Glutamatergic neuron (in vitro differentiated cells): Measurements from ENCODE around the gene CDC73. TPM values are rescaled to one million over a fixed set of nuclear protein-coding genes. Genes with fewer than 3 reads are reported as not detected.

Experiments
- DNase-seq: peaks from one replicate; pipeline ENCODE4 v3.0.0; 2022
- H3K27ac Mint-ChIP-seq: one replicate; pipeline ENCODE4 v1.8.0; 2020; ENCODE audit warnings: mild to moderate bottlenecking, mixed read lengths, inconsistent platforms; ENCODE audit not compliant: unreplicated experiment
- H3K27me3 Mint-ChIP-seq: one replicate; pipeline ENCODE4 v1.8.0; 2020; ENCODE audit warnings: mild to moderate bottlenecking, moderate library complexity, mixed read lengths, inconsistent platforms; ENCODE audit not compliant: unreplicated experiment
- H3K36me3 Mint-ChIP-seq: one replicate; pipeline ENCODE4 v1.8.0; 2020; ENCODE audit warnings: mild to moderate bottlenecking, mixed read lengths, inconsistent platforms; ENCODE audit not compliant: unreplicated experiment
- H3K4me1 Mint-ChIP-seq: one replicate; pipeline ENCODE4 v1.8.0; 2020; ENCODE audit warnings: mild to moderate bottlenecking, low read depth, mixed read lengths, inconsistent platforms; ENCODE audit not compliant: unreplicated experiment
- H3K4me3 Mint-ChIP-seq: one replicate; pipeline ENCODE4 v1.8.0; 2020; ENCODE audit warnings: mild to moderate bottlenecking, mixed read lengths, inconsistent platforms; ENCODE audit not compliant: unreplicated experiment
- H3K9me3 Mint-ChIP-seq: one replicate; pipeline ENCODE4 v1.8.0; 2020; ENCODE audit warnings: mild to moderate bottlenecking, moderate library complexity, mixed read lengths, inconsistent platforms; ENCODE audit not compliant: unreplicated experiment
- CTCF ChIP-seq: fragments of 200-600 bp; sonication (generic); IDR thresholded peaks from one replicate; pipeline ENCODE4 v1.5.0; 2021; ENCODE audit not compliant: partially characterized antibody, unreplicated experiment
- total RNA-seq: library from RNA; stranded (reverse); fragmentation: NEBNext Ultra II Directional; extraction: Animal tissue kit (Norgen Biotek cat#: 25700); gene quantifications from one replicate; pipeline ENCODE4 v1.2.1, GENCODE V29; 2021; ENCODE audit not compliant: unreplicated experiment

The CDC73 gene
- total RNA-seq, 1 donor from 2014 or later, result 40.0 TPM

- DNase-seq, result no peak
- Mint-ChIP-seq H3K36me3 (peaks cover 23% of the 10 kb centered on the region), H3K27ac (no peak overlapping the region), H3K9me3 (no peaks in the 10 kb centered on the region), H3K4me3 (no peak overlapping the region), H3K4me1 (no peaks in the 10 kb centered on the region), H3K27me3 (no peaks in the 10 kb centered on the region)
- no peak for TF ChIP-seq CTCF
These were observed 127.4 kb downstream of the CDC73 start for GRCh38 chr1:193249187-193249586.

GRCh38 chr1:193251950-193252349, 130.1 kb downstream of the CDC73 start:
- Mint-ChIP-seq H3K4me1 (no peaks in the 10 kb centered on the region), H3K27ac (no peak overlapping the region), H3K27me3 (no peaks in the 10 kb centered on the region), H3K9me3 (no peaks in the 10 kb centered on the region), H3K4me3 (no peak overlapping the region), H3K36me3 (peaks cover 20% of the 10 kb centered on the region)
- no peak for DNase-seq
- TF ChIP-seq CTCF, result no peak

GRCh38 chr1:193256019-193256418, 134.2 kb downstream of the CDC73 start:
- Mint-ChIP-seq H3K4me3 (no peak overlapping the region), H3K36me3 (no peaks in the 10 kb centered on the region), H3K4me1 (no peaks in the 10 kb centered on the region), H3K27me3 (no peaks in the 10 kb centered on the region), H3K27ac (no peak overlapping the region), H3K9me3 (peaks cover 1% of the 10 kb centered on the region)
- TF ChIP-seq CTCF, result no peak
- no peak for DNase-seq

- Mint-ChIP-seq H3K27me3 (no peaks in the 10 kb centered on the region), H3K4me3 (no peak overlapping the region), H3K9me3 (peaks cover 1% of the 10 kb centered on the region), H3K36me3 (no peaks in the 10 kb centered on the region), H3K27ac (no peak overlapping the region), H3K4me1 (no peaks in the 10 kb centered on the region)
- no peak for DNase-seq
- no peak for TF ChIP-seq CTCF
These were observed 137.8 kb downstream of the CDC73 start for GRCh38 chr1:193259636-193260035.

GRCh38 chr1:193260056-193260745, 138.4 kb downstream of the CDC73 start:
- DNase-seq, result no peak
- H3K27me3 Mint-ChIP-seq, result no peaks in the 10 kb centered on the region
- no peak overlapping the region for H3K27ac Mint-ChIP-seq
- no peak overlapping the region for H3K4me3 Mint-ChIP-seq
- H3K36me3 Mint-ChIP-seq, result no peaks in the 10 kb centered on the region
- TF ChIP-seq CTCF, result no peak
- H3K9me3 Mint-ChIP-seq, result peaks cover 1% of the 10 kb centered on the region
- H3K4me1 Mint-ChIP-seq, result no peaks in the 10 kb centered on the region
